T-helper 17 cell (primary cell): Measurements from ENCODE around the gene ITPRID1. TPM values are rescaled to one million over a fixed set of nuclear protein-coding genes. Genes with fewer than 3 reads are reported as not detected.
"Not testable (repeated sequence)": the region's sequence is repeated elsewhere in the genome, so short reads cannot be mapped to it uniquely, and the experiment has no call there.

Source experiments
- ATAC-seq: fragments of 150-1000 bp; cut with Tn5 transposase; 2 replicates; pipeline ENCODE4 v1.10.0; 2021; ENCODE audit warnings: mild to moderate bottlenecking, moderate library complexity
- DNase-seq, 3 donors: peaks; one replicate each; pipeline versions ENCODE4 v3.0.0 to v3.0.0-alpha.2; 2020 to 2021
- H3K9me3 ChIP-seq: one replicate; pipeline ENCODE4 v1.7.0; 2013; ENCODE audit warnings: low read length, mild to moderate bottlenecking; ENCODE audit not compliant: control insufficient read depth, poor library complexity, severe bottlenecking
- H3K27ac Mint-ChIP-seq: one replicate; pipeline ENCODE4 v1.8.0; 2022; ENCODE audit warnings: mild to moderate bottlenecking, moderate library complexity, mixed read lengths
- H3K27me3 Mint-ChIP-seq: one replicate; pipeline ENCODE4 v1.8.0; 2022; ENCODE audit warnings: mixed read lengths
- H3K36me3 Mint-ChIP-seq: one replicate; pipeline ENCODE4 v1.8.0; 2022; ENCODE audit warnings: low read depth, mixed read lengths
- H3K4me1 Mint-ChIP-seq: one replicate; pipeline ENCODE4 v1.8.0; 2022; ENCODE audit warnings: mild to moderate bottlenecking, mixed read lengths
- H3K4me3 Mint-ChIP-seq: one replicate; pipeline ENCODE4 v1.8.0; 2022; ENCODE audit warnings: mild to moderate bottlenecking, moderate library complexity, mixed read lengths
- total RNA-seq, 4 donors: library from RNA in 2 of 4; stranded (reverse) in 2 of 4; gene quantifications; one replicate each; pipeline ENCODE4 v1.2.3 and lab custom pipeline; 2022 to 2026

Gene ITPRID1
- total RNA-seq (not detected), total RNA-seq (lab: John Stamatoyannopoulos, UW) (0 reads per million in 2 donors)

DNA sequence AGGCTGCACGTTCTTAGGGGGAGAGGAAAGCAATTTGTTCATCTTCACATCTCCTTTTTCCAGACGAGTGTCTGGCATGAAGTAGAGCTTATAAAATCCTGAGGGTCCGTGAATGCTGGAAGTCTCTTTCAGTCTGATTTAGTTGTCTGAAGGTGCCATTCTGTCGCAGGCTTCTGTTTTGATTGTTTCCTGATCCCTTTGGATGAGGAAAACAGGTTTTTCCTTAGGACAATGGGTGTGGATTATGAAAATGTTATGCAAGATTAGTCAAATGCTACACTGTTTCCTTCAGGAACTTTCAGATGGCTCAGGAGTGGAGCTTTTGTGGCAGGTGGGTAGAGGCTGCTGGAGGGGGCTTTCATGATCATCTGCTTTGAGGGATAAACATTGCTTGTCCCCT, at the start of gene ITPRID1:
Gene ITPRID1 (plus strand): TSS at position 301 of the 400 bp plus-strand sequence. CDS start 38,935 bp downstream, outside the sequence.
- H3K4me1 Mint-ChIP-seq = no peaks in the 10 kb centered on the region
- DNase-seq (no peak), ATAC-seq (no peak)
- no peaks in the 10 kb centered on the region for H3K36me3 Mint-ChIP-seq
- no peaks in the 10 kb centered on the region for H3K27me3 Mint-ChIP-seq
- no peak within 1 kb of the TSS for H3K4me3 Mint-ChIP-seq
- H3K9me3 ChIP-seq = no peaks in the 10 kb centered on the region
- H3K27ac Mint-ChIP-seq = no peak within 1 kb of the TSS

DNA sequence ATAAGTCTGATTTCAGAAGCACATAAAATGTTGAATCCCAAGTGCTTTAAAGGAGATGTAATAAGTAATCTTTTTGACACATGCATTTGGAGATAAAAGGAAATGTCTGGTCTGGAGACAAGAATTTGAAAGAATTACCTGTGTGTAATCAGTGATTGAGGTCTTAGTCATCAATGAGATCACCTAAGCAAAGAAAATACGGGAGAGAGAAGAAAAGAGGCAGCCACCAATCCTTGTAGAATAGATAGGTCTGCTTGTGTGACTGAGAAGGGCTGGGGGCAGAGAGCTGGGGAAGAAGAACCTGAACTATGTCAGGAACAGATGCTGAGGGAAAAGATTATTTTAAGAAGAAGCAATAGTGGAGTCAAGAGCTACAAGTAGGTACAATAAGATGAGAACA, 49.3 kb upstream of the ITPRID1 start:
- H3K27me3 Mint-ChIP-seq = no peaks in the 10 kb centered on the region
- no peaks in the 10 kb centered on the region for H3K9me3 ChIP-seq
- no peak for ATAC-seq
- H3K27ac Mint-ChIP-seq = no peak overlapping the region
- DNase-seq = no peak
- H3K36me3 Mint-ChIP-seq = no peaks in the 10 kb centered on the region
- H3K4me1 Mint-ChIP-seq = no peaks in the 10 kb centered on the region
- H3K4me3 Mint-ChIP-seq = no peak overlapping the region

DNA sequence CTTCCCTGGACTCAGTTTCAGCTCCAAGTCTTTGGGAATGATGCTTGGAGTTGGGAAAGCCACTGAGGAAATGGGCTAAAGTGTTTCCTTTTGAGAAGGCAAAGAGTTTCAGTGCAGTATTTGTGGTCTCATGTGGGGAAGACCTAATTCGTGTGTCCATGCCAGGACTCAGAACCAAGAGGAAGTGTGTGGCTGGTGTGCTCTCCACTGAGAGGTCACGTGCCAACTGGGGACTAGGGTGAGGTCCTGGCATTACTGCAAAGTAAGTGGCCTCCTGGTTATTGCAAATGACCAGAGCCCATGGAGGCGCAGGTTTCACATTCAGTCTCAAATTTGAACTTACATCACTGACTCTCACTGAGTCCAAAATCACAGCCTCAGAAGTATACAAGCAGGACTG, 48.6 kb upstream of the ITPRID1 start:
- H3K36me3 Mint-ChIP-seq = no peaks in the 10 kb centered on the region
- H3K9me3 ChIP-seq = no peaks in the 10 kb centered on the region
- H3K27me3 Mint-ChIP-seq = no peaks in the 10 kb centered on the region
- ATAC-seq (no peak), DNase-seq (no peak)
- H3K4me1 Mint-ChIP-seq = no peaks in the 10 kb centered on the region
- H3K27ac Mint-ChIP-seq = no peak overlapping the region
- H3K4me3 Mint-ChIP-seq = no peak overlapping the region

DNA sequence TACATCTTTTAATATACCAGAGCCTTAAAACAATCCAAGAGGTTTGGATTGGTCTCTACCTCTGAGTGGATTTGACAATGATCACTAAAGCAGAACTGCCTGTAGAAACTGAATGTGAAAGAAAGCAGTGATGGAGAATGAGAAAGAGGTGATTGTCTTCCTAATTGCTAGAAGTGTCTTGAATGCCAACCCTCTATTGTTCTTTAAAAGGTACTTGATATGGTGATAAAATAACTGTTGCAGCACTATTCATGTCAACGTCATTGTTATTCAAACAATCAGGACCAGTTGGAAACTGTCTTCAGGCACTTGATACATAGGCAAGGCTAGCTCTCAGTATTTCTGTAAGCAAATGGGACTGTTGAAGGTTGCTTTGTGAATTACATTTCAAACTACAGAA, 47.9 kb upstream of the ITPRID1 start:
- H3K4me3 Mint-ChIP-seq = no peak overlapping the region
- no peak overlapping the region for H3K27ac Mint-ChIP-seq
- ATAC-seq (no peak), DNase-seq (no peak)
- no peaks in the 10 kb centered on the region for H3K9me3 ChIP-seq
- no peaks in the 10 kb centered on the region for H3K27me3 Mint-ChIP-seq
- no peaks in the 10 kb centered on the region for H3K4me1 Mint-ChIP-seq
- H3K36me3 Mint-ChIP-seq = no peaks in the 10 kb centered on the region

DNA sequence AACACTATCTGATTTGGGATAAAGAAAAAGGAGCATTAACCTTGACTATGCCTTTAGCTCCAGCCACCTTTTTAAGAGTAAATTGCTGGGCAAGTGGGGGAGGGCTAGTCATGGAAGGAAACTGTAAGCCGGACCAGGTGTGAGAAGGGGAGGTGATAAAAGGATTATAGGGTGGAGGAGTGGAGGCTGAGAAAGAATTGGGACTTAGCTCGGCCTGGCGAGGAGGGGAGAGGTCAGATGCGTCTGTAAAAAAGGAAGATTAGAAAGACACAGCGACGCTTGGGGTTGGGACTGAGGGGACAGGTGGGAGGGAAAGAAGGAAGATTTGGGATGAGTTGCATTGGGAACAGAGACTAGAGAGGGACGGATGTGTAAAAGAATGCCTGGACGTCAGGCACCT, 43.0 kb upstream of the ITPRID1 start:
- H3K4me3 Mint-ChIP-seq, H3K36me3 Mint-ChIP-seq, H3K9me3 ChIP-seq, H3K27ac Mint-ChIP-seq, ATAC-seq, H3K4me1 Mint-ChIP-seq, DNase-seq, H3K27me3 Mint-ChIP-seq: not testable (repeated sequence)

DNA sequence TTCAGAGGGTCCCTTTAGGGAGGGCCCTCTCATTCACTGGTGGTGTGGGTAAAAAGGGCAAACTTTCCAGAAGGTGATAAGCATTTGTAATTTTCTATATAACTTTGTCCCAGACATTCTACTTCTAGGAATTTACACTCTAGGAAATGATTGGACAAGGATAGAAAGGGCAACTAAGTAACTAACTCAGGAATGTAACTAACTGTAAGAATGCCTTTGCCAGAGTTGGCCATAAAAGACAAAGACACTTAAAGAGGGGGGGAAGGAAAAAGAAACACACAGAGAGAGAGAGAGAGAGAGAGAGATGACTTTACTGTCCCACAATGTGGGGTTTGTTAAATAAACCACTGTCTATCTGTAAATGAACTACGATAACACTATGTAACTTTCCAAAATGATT, 38.5 kb upstream of the ITPRID1 start:
- Mint-ChIP-seq H3K4me1 (no peaks in the 10 kb centered on the region), H3K4me3 (no peak overlapping the region), H3K27me3 (no peaks in the 10 kb centered on the region), H3K27ac (no peak overlapping the region), H3K36me3 (no peaks in the 10 kb centered on the region)
- H3K9me3 ChIP-seq = no peaks in the 10 kb centered on the region
- ATAC-seq (no peak), DNase-seq (no peak)

DNA sequence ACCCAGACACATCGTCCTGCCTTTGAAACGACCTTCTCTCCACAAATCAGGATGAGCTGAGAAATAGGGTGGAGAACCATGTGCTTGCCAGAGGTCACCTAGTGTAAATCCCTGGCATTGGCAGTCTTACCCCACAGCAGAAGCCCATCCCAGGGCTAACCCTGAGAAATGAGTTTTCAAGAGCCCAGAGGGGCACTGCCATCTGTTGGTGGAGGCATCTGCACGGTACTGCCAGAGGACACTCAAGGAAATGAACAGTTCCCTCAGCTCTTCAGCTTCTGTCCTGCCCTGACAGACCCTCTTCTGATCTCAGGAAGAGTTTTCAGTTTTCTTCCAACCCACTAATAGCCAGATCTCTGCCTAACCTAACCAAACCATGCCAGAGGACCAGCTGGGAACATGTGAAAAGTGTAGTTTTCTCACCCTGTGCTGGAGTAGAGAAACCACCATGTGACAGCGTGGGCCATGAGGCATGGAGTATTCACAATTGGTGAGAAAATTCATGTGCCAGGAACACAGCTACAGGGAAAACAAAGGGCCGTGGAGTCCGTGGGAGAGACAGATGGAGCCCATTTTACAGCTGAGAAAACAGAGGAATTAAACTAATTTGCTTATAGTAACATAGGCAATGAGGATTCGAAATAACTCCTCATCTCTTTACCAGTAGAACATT, 37.7 kb upstream of the ITPRID1 start:
- Mint-ChIP-seq H3K4me3 (no peak overlapping the region), H3K36me3 (no peaks in the 10 kb centered on the region), H3K27ac (no peak overlapping the region), H3K27me3 (no peaks in the 10 kb centered on the region), H3K4me1 (no peaks in the 10 kb centered on the region)
- DNase-seq = no peak
- no peaks in the 10 kb centered on the region for H3K9me3 ChIP-seq
- ATAC-seq = no peak

DNA sequence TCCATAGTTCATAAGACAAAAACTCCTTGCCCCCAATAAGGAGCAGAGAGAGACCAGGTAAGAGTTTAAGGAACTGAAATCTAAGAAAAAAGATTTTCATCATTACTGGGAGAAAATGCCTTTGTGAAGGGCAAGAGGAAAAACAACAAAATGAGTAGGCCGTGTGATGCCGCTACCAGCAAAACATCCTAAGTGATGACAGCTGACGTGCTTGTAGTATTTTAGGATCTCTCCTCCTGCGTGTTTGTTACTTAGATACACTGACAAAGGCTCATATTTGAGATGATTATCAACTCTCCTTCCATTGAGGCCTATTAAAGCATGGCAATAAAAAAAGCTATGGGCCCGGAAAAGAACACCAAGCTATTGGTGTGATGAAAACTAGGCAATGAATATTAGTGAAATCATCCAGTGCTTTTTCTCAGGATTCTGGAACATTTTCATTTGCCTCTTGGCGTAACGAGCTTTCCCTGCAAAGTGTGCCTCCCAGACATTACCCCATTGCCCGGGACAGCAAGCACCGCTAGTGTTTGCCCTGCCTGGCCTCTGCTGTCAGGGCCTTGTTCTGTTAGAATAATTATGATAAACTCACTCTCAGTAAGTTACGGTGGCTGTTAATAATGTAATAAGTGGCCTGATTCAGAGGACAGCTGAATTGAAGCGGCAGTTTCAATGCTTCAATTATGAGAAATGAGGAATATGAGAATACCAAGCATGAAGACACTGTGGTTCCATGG, 36.8 kb upstream of the ITPRID1 start:
- H3K9me3 ChIP-seq = no peaks in the 10 kb centered on the region
- ATAC-seq = no peak
- H3K27me3 Mint-ChIP-seq = no peaks in the 10 kb centered on the region

DNA sequence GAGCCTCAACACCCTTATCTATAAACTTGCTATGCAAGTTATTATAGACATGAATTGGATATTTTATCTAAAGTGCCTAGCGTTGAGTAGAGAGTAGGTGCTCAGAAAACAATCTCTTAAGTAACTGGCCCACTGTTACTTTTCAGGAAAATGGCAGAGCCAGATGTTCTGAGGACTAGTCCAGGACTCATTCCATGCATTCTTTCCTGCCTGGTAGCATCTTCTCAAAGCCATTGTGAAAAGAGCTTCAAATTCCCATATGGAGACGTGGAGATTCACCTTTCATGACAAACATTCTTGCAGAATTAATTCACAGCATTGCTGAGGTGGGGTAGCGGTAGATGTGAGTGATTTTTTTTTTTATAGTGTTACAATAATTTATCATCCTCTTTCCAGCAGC, 35.9 kb upstream of the ITPRID1 start:
- Mint-ChIP-seq H3K27me3 (no peaks in the 10 kb centered on the region), H3K4me3 (no peak overlapping the region), H3K27ac (no peak overlapping the region), H3K36me3 (no peaks in the 10 kb centered on the region), H3K4me1 (no peaks in the 10 kb centered on the region)
- no peak for DNase-seq
- no peak for ATAC-seq
- H3K9me3 ChIP-seq = no peaks in the 10 kb centered on the region

More for the DNA sequence above, 36.8 kb upstream of the ITPRID1 start:
- H3K27ac Mint-ChIP-seq = no peak overlapping the region
- DNase-seq = no peak
- no peaks in the 10 kb centered on the region for H3K4me1 Mint-ChIP-seq
- H3K36me3 Mint-ChIP-seq = no peaks in the 10 kb centered on the region
- H3K4me3 Mint-ChIP-seq = no peak overlapping the region

DNA sequence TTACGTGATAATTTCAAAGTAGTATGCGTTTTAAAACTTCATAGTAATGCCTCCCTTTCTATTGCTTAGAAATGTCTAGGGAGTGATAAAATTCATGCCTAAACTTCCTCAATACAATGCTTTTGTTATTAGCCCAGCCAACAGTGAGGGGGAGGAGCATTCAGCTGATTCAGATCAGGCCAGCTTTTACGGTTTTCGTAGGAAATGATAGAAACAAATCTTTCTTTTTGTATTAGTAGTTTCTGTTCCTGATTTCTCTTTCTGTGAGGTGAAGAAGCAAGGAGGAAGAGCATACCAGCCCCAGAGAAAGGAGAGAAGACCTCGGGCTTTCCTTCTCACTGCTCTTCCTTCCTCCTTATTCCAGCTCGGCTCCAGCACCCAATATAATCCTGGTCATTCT, 35.2 kb upstream of the ITPRID1 start:
- DNase-seq (no peak), ATAC-seq (no peak)
- H3K4me3 Mint-ChIP-seq = no peak overlapping the region
- H3K27ac Mint-ChIP-seq = no peak overlapping the region
- no peaks in the 10 kb centered on the region for H3K36me3 Mint-ChIP-seq
- no peaks in the 10 kb centered on the region for H3K4me1 Mint-ChIP-seq
- H3K9me3 ChIP-seq = no peaks in the 10 kb centered on the region
- H3K27me3 Mint-ChIP-seq = no peaks in the 10 kb centered on the region

DNA sequence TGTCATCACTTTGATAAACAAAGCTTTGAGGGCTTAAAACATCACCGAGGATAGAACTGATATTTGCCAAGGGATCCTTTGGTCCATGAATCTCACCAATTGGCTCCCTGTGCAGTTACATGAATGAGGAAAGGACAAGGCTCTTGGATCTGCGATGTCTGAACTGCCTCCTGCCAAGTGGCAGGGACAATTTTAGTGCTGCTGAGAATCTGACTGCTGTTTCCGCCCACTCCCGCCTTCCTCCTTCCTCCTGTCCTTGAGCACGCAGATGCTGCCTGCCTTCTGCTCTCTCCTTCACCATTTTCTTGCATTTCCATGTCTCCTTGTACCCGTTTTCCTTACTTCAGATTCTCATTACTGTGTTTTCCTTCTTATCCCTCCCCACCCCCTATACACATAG, 26.8 kb upstream of the ITPRID1 start:
- Mint-ChIP-seq H3K4me1 (no peaks in the 10 kb centered on the region), H3K36me3 (no peaks in the 10 kb centered on the region), H3K27me3 (no peaks in the 10 kb centered on the region), H3K4me3 (no peak overlapping the region), H3K27ac (no peak overlapping the region)
- DNase-seq (no peak), ATAC-seq (no peak)
- H3K9me3 ChIP-seq = no peaks in the 10 kb centered on the region

DNA sequence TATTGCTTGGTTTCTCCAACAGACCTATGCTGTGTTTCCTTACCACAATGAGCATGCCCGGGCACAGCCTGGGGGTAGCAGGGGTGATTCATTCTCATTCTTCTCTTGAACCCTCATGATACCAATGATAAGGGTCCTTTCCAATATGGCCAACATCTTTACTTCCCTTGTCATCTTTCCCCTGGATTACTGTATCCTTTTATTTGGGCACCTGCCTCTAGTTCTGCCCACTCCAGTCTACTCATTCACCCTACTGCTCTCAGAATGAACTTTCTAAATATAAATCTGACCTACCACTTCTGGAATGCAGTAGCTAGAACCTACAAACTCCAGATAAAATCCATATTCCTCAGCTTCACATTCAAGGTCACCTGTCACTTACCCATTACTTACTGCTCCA, 26.4 kb upstream of the ITPRID1 start:
- H3K9me3 ChIP-seq = no peaks in the 10 kb centered on the region
- Mint-ChIP-seq H3K4me3 (no peak overlapping the region), H3K4me1 (no peaks in the 10 kb centered on the region), H3K27me3 (no peaks in the 10 kb centered on the region), H3K27ac (no peak overlapping the region), H3K36me3 (no peaks in the 10 kb centered on the region)
- no peak for ATAC-seq
- no peak for DNase-seq

DNA sequence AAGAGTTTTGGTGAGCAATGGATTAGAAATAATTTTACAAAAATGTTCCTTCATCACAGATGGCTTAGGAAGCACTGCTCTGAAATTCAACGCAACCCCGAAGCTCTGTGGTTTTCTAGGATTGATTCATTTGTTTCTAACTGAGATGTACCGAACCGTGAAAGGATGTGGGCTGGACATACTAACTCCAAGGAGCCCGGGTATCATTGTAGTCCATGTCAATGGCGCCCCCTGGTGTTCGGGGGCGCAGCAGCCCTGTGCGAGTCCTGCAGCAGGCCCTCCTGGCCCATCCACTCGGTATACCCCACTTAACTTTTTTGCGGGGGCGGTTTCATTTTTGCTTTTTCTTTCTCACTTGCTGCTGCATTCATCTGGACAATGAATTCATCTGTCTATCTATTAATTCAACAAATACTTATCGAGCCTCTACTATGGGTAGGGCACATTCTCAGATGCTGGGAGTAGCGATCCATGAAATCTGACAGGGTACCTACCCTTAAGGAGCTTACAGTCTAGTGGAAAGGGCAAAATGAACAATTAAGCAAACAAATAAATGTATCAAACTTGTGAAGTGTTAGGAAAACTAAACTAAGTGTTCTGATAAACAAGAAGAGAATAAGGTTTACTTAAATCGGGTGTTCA, 25.2 kb upstream of the ITPRID1 start:
- no peaks in the 10 kb centered on the region for H3K4me1 Mint-ChIP-seq
- DNase-seq (peak in 1 of 3 donors; percentile 11), ATAC-seq (no peak)

More for the DNA sequence above, 25.2 kb upstream of the ITPRID1 start:
- no peak overlapping the region for H3K4me3 Mint-ChIP-seq
- H3K27ac Mint-ChIP-seq = no peak overlapping the region
- no peaks in the 10 kb centered on the region for H3K9me3 ChIP-seq
- H3K27me3 Mint-ChIP-seq = no peaks in the 10 kb centered on the region
- H3K36me3 Mint-ChIP-seq = no peaks in the 10 kb centered on the region
